Lung (tissue), 12 donors: ENCODE measurements around the gene SLC36A1. TPM values are rescaled to one million over a fixed set of nuclear protein-coding genes. Genes with fewer than 3 reads are reported as not detected.

ENCODE experiments used
- ATAC-seq: fragments of 200-7000 bp; cut with Tn5 transposase; one replicate; pipeline ENCODE4 v1.9.1; 2020; ENCODE audit warnings: moderate number of reproducible peaks; ENCODE audit not compliant: insufficient read depth, low FRiP score
- DNase-seq, 3 donors: peaks; one replicate each; pipeline ENCODE4 v3.0.0-alpha.2; 2013 to 2017
- H3K27ac ChIP-seq, 2 donors: one replicate each; pipeline ENCODE4 v1.5.1; 2013; ENCODE audit warnings: mild to moderate bottlenecking in 2 of 2, moderate library complexity in 2 of 2, control low read depth in 1 of 2, inconsistent platforms in 1 of 2, low read depth in 1 of 2, low read length in 1 of 2
- H3K27me3 ChIP-seq, 3 donors: one replicate each; pipeline ENCODE4 v1.5.1; 2013; ENCODE audit warnings: low read length in 2 of 3; ENCODE audit not compliant: control insufficient read depth in 3 of 3, insufficient read depth in 3 of 3
- H3K36me3 ChIP-seq, 4 donors: one replicate each; pipeline ENCODE4 v1.5.1; 2013; ENCODE audit warnings: low read length in 4 of 4, mild to moderate bottlenecking in 1 of 4, moderate library complexity in 1 of 4; ENCODE audit not compliant: control insufficient read depth in 4 of 4, insufficient read depth in 4 of 4
- H3K4me1 ChIP-seq, 5 donors: one replicate each; pipeline ENCODE4 v1.5.1; 2013; ENCODE audit warnings: low read length in 5 of 5, mild to moderate bottlenecking in 2 of 5, moderate library complexity in 1 of 5; ENCODE audit not compliant: control insufficient read depth in 5 of 5, insufficient read depth in 5 of 5
- H3K4me3 ChIP-seq: one replicate; pipeline ENCODE4 v1.5.1; 2013; ENCODE audit warnings: mild to moderate bottlenecking, control low read depth, moderate library complexity
- H3K9ac ChIP-seq, 2 donors: one replicate each; pipeline ENCODE4 v1.5.1; 2013; ENCODE audit warnings: low read length in 2 of 2, control low read depth in 1 of 2; ENCODE audit not compliant: insufficient read depth in 1 of 2
- H3K9me3 ChIP-seq, 4 donors: one replicate each; pipeline ENCODE4 v1.5.1; 2013; ENCODE audit warnings: low read length in 3 of 4, mild to moderate bottlenecking in 1 of 4, moderate library complexity in 1 of 4; ENCODE audit not compliant: control insufficient read depth in 4 of 4, insufficient read depth in 3 of 4
- WGBS, 2 donors: extraction: QIAGEN DNeasy Blood & Tissue Kit; methylation state at CpG; one replicate each; pipeline ENCODE4 v1.1.7; 2013; 5-methylcytosine and 5-hydroxymethylcytosine counted together
- polyA plus RNA-seq, 2 donors: library from polyadenylated mRNA; stranded (reverse); fragments of 200-250 nt; gene quantifications; one replicate each; pipeline ENCODE4 v1.2.1, GENCODE V29; 2013
- total RNA-seq, 2 donors: library from RNA; depleted of rRNA in 1 of 2; stranded (reverse); fragments of >200 nt in 1 of 2; gene quantifications; one replicate each; pipeline ENCODE4 v1.2.1, GENCODE V29; 2014 to 2021
- TF ChIP-seq, protein P1 (sequence below): IDR thresholded peaks from 2 replicates; pipeline ENCODE4 v1.5.1; 2012; ENCODE audit warnings: mild to moderate bottlenecking; ENCODE audit errors: control extremely low read depth, extremely low read depth
- donor health status: control.
- donor health status: control.
- donor health status: Bipolar disorder and iron deficiency.
- donor health status: healthy.
- donor health status: DM: yes; HTN: yes; CAD: no.

Gene SLC36A1
- total and polyA plus RNA-seq, 4 donors = 2.0 to 22.0 (median 9.9) TPM

- Histone ChIP-seq H3K9ac (no peak overlapping the region), H3K36me3 (peaks cover under 1 to 14% (median 4%) of the 10 kb centered on the region in 4 donors), H3K9me3 (no peaks in the 10 kb centered on the region), H3K27me3 (no peaks in the 10 kb centered on the region), H3K4me3 (no peak overlapping the region), H3K4me1 (peaks cover 0 to 7% (median 0%) of the 10 kb centered on the region in 5 donors), H3K27ac (no peak overlapping the region)
- DNase-seq (no peak), ATAC-seq (no peak)
- 78 to 84% methylated on average over 3 of the region's 3 CpGs for WGBS, 2 donors
- TF ChIP-seq, protein P1, sequence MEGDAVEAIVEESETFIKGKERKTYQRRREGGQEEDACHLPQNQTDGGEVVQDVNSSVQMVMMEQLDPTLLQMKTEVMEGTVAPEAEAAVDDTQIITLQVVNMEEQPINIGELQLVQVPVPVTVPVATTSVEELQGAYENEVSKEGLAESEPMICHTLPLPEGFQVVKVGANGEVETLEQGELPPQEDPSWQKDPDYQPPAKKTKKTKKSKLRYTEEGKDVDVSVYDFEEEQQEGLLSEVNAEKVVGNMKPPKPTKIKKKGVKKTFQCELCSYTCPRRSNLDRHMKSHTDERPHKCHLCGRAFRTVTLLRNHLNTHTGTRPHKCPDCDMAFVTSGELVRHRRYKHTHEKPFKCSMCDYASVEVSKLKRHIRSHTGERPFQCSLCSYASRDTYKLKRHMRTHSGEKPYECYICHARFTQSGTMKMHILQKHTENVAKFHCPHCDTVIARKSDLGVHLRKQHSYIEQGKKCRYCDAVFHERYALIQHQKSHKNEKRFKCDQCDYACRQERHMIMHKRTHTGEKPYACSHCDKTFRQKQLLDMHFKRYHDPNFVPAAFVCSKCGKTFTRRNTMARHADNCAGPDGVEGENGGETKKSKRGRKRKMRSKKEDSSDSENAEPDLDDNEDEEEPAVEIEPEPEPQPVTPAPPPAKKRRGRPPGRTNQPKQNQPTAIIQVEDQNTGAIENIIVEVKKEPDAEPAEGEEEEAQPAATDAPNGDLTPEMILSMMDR = no peak
Measured at GRCh38 chr5:151469992-151470391, 22.6 kb downstream of the SLC36A1 start.

DNA sequence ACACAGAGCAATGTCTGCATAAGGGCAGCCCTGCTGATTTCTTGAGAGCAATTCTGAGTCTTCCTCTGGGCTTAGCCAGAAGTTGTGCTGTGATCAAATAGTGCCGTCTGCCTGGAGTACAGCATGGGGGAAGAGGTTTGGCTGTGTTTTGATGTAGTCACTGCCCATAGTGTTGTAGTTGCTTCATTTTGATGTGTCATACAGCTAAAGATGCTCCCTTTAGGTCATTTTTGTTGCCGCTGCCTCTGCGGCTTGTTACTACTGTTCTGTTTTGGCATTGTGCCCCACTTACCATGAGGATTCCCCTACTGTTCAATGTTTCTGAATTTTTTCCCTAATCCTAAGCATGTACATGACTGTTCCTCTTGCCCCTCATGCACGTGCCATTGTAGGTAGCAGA is 23.0 kb downstream of the SLC36A1 start:
- no peak for DNase-seq
- 86 to 93% methylated on average over 4 of the region's 4 CpGs for WGBS, 2 donors

DNA sequence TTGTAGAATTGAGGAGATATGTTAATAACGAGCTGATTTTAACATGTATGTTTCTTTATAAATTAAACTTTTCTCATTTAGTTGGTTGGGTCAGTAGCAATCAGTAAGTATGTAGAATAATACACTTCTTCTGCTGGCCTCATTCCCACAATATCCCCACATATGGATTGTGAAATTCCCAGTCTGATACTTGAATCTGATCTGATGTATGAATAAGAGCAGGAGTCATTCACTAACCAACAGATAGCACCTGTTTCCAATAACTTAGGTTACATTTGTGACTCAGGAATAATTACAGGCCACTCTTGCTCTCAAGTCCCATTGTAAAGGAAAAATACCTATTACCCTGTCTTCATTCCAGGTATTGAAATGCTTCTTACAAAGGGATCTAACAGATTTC is 23.9 kb downstream of the SLC36A1 start:
- Histone ChIP-seq H3K9me3 (no peaks in the 10 kb centered on the region), H3K4me1 (peaks cover 0 to 7% (median 0%) of the 10 kb centered on the region in 5 donors), H3K4me3 (no peak overlapping the region), H3K27ac (no peak overlapping the region), H3K9ac (no peak overlapping the region), H3K27me3 (no peaks in the 10 kb centered on the region), H3K36me3 (peaks cover 0 to 13% (median 3%) of the 10 kb centered on the region in 4 donors)
- DNase-seq (no peak), ATAC-seq (no peak)
- TF ChIP-seq, protein P1 = no peak
- 92 to 95% methylated on average over 1 of the region's 1 CpG for WGBS, 2 donors

More for the DNA sequence above, 23.0 kb downstream of the SLC36A1 start:
- TF ChIP-seq, protein P1 = no peak
- H3K36me3 ChIP-seq = peaks cover 0 to 12% (median 3%) of the 10 kb centered on the region in 4 donors
- H3K9me3 ChIP-seq = no peaks in the 10 kb centered on the region
- H3K27me3 ChIP-seq = no peaks in the 10 kb centered on the region
- no peak overlapping the region for H3K27ac ChIP-seq
- H3K9ac ChIP-seq = no peak overlapping the region
- ATAC-seq = no peak
- H3K4me3 ChIP-seq = no peak overlapping the region
- H3K4me1 ChIP-seq = peaks cover 0 to 7% (median 0%) of the 10 kb centered on the region in 5 donors

GRCh38 chr5:151474799-151475198 is 27.4 kb downstream of the SLC36A1 start:
- DNase-seq = no peak
- H3K27me3 ChIP-seq = no peaks in the 10 kb centered on the region
- no peaks in the 10 kb centered on the region for H3K9me3 ChIP-seq
- no peak for ATAC-seq
- 90 to 93% methylated on average over 6 of the region's 6 CpGs for WGBS, 2 donors
- peaks cover 0 to 7% (median 0%) of the 10 kb centered on the region in 5 donors for H3K4me1 ChIP-seq
- TF ChIP-seq, protein P1 = no peak
- peaks cover 6 to 16% (median 8%) of the 10 kb centered on the region in 4 donors for H3K36me3 ChIP-seq
- H3K27ac ChIP-seq = no peak overlapping the region
- no peak overlapping the region for H3K4me3 ChIP-seq
- H3K9ac ChIP-seq = no peak overlapping the region
